ENCODE measurements around the gene FCHO1. TPM values are rescaled to one million over a fixed set of nuclear protein-coding genes. Genes with fewer than 3 reads are reported as not detected.

FCHO1 gene
- total and polyA plus RNA-seq, 2 donors (not counting 3 experiments of a cell fraction or from before 2014, with no cell fraction given): 0.66 to 1.6 TPM

GRCh38 chr19:17726964-17727773, 24.1 kb upstream of the FCHO1 start:
- Histone ChIP-seq H3K36me3 (ENCODE audit: control insufficient read depth in 2 of 2, extremely low read depth in 1 of 2, insufficient read depth in 2 of 2, low read length in 2 of 2) (peaks cover 41 to 52% of the 10 kb centered on the region in 2 experiments), H4K20me1 (replicated peaks; ENCODE audit: control insufficient read depth, extremely low read depth, insufficient read depth, low read length) (no peaks in the 10 kb centered on the region), H3K27ac (ENCODE audit: insufficient read depth, low read depth, low read length) (no peak overlapping the region), H3K9me3 (replicated peaks; ENCODE audit: control insufficient read depth, insufficient read depth, low read length) (no peaks in the 10 kb centered on the region), H3K4me2 (ENCODE audit: insufficient read depth, low read length) (no peak overlapping the region), H3K9ac (replicated peaks; ENCODE audit: extremely low read depth, insufficient read depth, low read length) (no peak overlapping the region), H3K79me2 (ENCODE audit: control insufficient read depth, insufficient read depth, low read length) (peaks cover 99% of the 10 kb centered on the region), H3K4me3 (replicated peaks in 1 of 3; ENCODE audit: insufficient read depth in 1 of 3, low read depth in 1 of 3, low read length in 3 of 3) (no peak overlapping the region), H2AFZ (ENCODE audit: low read depth, low read length) (no peak overlapping the region), H3K9me1 (replicated peaks; ENCODE audit: control insufficient read depth, extremely low read depth, insufficient read depth, low read length) (no peaks in the 10 kb centered on the region), H3K27me3 (ENCODE audit: control insufficient read depth in 2 of 2, insufficient read depth in 2 of 2, low read length in 2 of 2) (no peaks in the 10 kb centered on the region), H3K4me1 (ENCODE audit: control insufficient read depth, extremely low read depth, insufficient read depth, low read length) (peaks cover 8% of the 10 kb centered on the region)
- intact Hi-C loops (cut with micrococcal nuclease) (no loop called here), dilution Hi-C loops (cut with MboI; ENCODE audit: extremely low pct_ligation_motif_present, low sequenced_read_pairs) (no loop called here)
- TF ChIP-seq CTCF (IDR thresholded peaks at IDR 0.05; ENCODE audit: extremely low read depth in 1 of 2, insufficient read depth in 1 of 2, low read depth in 1 of 2, low read length in 2 of 2) (no peak), JUN (IDR thresholded peaks at IDR 0.05; ENCODE audit: borderline replicate concordance, insufficient read depth, insufficient read length, low read depth) (no peak), POLR2AphosphoS5 (IDR thresholded peaks at IDR 0.05; ENCODE audit: insufficient read depth, low read depth, low read length) (no peak), GATA2 (IDR thresholded peaks at IDR 0.05; ENCODE audit: insufficient read depth, insufficient read length, low read depth, low read length) (no peak)
- TSS peak; percentile 17 for BruUV-seq (replicated peaks)
- ChIA-PET POLR2A (no interaction called here), CTCF (interaction anchor here (0.9 to 3.3 kb wide), 2 partner anchors 23 to 39 kb away, joined by 3 to 20 read pairs; no protein-coding TSS in a partner anchor)
- FAIRE-seq (no peak), DNase-seq (ENCODE audit: low read depth, low spot score) (no peak)
